ENCODE data around the gene MYO1F.

- no peak for TF ChIP-seq CTCF (IDR thresholded peaks at IDR 0.05)
- no peak for TF ChIP-seq POLR2A (IDR thresholded peaks at IDR 0.05)
- no peak for TF ChIP-seq POLR2AphosphoS5 (IDR thresholded peaks at IDR 0.05)
Measured at GRCh38 chr19:8611877-8612806, 34.9 kb upstream of the MYO1F start.
